NK-92 (cell line): ENCODE measurements around the gene MSANTD7.
"Not testable (repeated sequence)": the region's sequence is repeated elsewhere in the genome, so short reads cannot be mapped to it uniquely, and the experiment has no call there.

Experiments
- DNase-seq: peaks from one replicate; lab custom pipeline; 2025; ENCODE audit not compliant: unreplicated experiment; lab: John Stamatoyannopoulos, UW

MSANTD7 gene

GRCh38 chr10:14837757-14838581 is at the start of gene MSANTD7, which contains the start of the genes CDNF and HSPA14:
Gene MSANTD7, plus strand, starts transcription at chr10:14838306. Its CDS starts 3,979 bp downstream, at chr10:14842285.
Gene CDNF, minus strand, starts transcription at chr10:14838037. Its CDS starts 91 bp downstream, at chr10:14837946.
Gene HSPA14, plus strand, starts transcription at chr10:14838306. Its CDS starts 97 bp downstream, at chr10:14838403.
- peak; percentile 89 for DNase-seq

- no peak for DNase-seq
These were observed 39.5 kb upstream of the MSANTD7 start for GRCh38 chr10:14798636-14799035.

GRCh38 chr10:14800397-14800796 is 37.7 kb upstream of the MSANTD7 start:
- DNase-seq, result no peak

GRCh38 chr10:14801723-14802122 is 36.4 kb upstream of the MSANTD7 start:
- DNase-seq, result no peak

- DNase-seq, result no peak
These were observed 34.3 kb upstream of the MSANTD7 start for GRCh38 chr10:14803827-14804226.

GRCh38 chr10:14806318-14806717 is 31.8 kb upstream of the MSANTD7 start:
- no peak for DNase-seq

GRCh38 chr10:14810969-14811953 is 26.8 kb upstream of the MSANTD7 start:
- no peak for DNase-seq

GRCh38 chr10:14812271-14812670 is 25.8 kb upstream of the MSANTD7 start:
- DNase-seq, result no peak

- DNase-seq, result no peak
These were observed 22.4 kb upstream of the MSANTD7 start for GRCh38 chr10:14815681-14816080.

- not testable (repeated sequence) for DNase-seq
These were observed 21.4 kb upstream of the MSANTD7 start for GRCh38 chr10:14816717-14817116.

- DNase-seq, result no peak
These were observed 17.9 kb upstream of the MSANTD7 start for GRCh38 chr10:14820010-14820774.

GRCh38 chr10:14820775-14821154 is 17.3 kb upstream of the MSANTD7 start:
- DNase-seq, result no peak

GRCh38 chr10:14821635-14822375 is 16.3 kb upstream of the MSANTD7 start:
- no peak for DNase-seq

- DNase-seq, result no peak
These were observed 15.0 kb upstream of the MSANTD7 start for GRCh38 chr10:14822879-14823755.

GRCh38 chr10:14823966-14824365 is 14.1 kb upstream of the MSANTD7 start:
- no peak for DNase-seq

GRCh38 chr10:14826076-14826829 is 11.9 kb upstream of the MSANTD7 start:
- no peak for DNase-seq

GRCh38 chr10:14833106-14833505 is 5.0 kb upstream of the MSANTD7 start:
- no peak for DNase-seq

- no peak for DNase-seq
These were observed 1.9 kb upstream of the MSANTD7 start for GRCh38 chr10:14836208-14836607.
